Upper lobe of left lung (tissue), 6 donors: ENCODE results near the gene MAP3K2. TPM values are rescaled to one million over a fixed set of nuclear protein-coding genes. Genes with fewer than 3 reads are reported as not detected.

Experiments
- ATAC-seq, 2 donors: fragments of 200-7000 bp; cut with Tn5 transposase; one replicate each; pipeline ENCODE4 v1.9.1; 2022; ENCODE audit warnings: mild to moderate bottlenecking in 2 of 2, moderate library complexity in 2 of 2; ENCODE audit not compliant: low FRiP score in 2 of 2
- DNase-seq, 2 donors: peaks; one replicate each; pipeline ENCODE4 v3.0.0-alpha.2; 2019 to 2020
- H3K27ac ChIP-seq, 4 donors: fragments of 200-600 bp; sonication (generic); one replicate each; pipeline ENCODE4 v1.5.1; 2016 to 2019
- H3K27me3 ChIP-seq, 4 donors: fragments of 200-600 bp; sonication (generic); one replicate each; pipeline ENCODE4 v1.5.1; 2017 to 2019
- H3K36me3 ChIP-seq, 4 donors: fragments of 200-600 bp; sonication (generic); one replicate each; pipeline ENCODE4 v1.5.1; 2016 to 2019
- H3K4me1 ChIP-seq, 4 donors: fragments of 200-600 bp; sonication (generic); one replicate each; pipeline ENCODE4 v1.5.1; 2018 to 2019
- H3K4me3 ChIP-seq, 4 donors: fragments of 200-600 bp; sonication (generic); one replicate each; pipeline ENCODE4 v1.5.1; 2017 to 2019; ENCODE audit warnings: mild to moderate bottlenecking in 2 of 4, moderate library complexity in 1 of 4
- H3K9me3 ChIP-seq, 4 donors: fragments of 200-600 bp; sonication (generic); one replicate each; pipeline ENCODE4 v1.5.1; 2018 to 2019
- EP300 ChIP-seq, 4 donors: sonication (generic); formaldehyde crosslinking; IDR thresholded peaks; one replicate each; pipeline ENCODE4 v1.5.1; 2017; ENCODE audit warnings: antibody characterized with exemption in 4 of 4, control low read depth in 2 of 4
- POLR2A ChIP-seq, 4 donors: fragments of 450-650 bp; IDR thresholded peaks; one replicate each; pipeline ENCODE4 v1.5.1; 2016 to 2017; ENCODE audit warnings: antibody characterized with exemption in 4 of 4, mild to moderate bottlenecking in 2 of 4
- POLR2AphosphoS5 ChIP-seq, 2 donors: sonication (generic); formaldehyde crosslinking; IDR thresholded peaks; one replicate each; pipeline ENCODE4 v1.5.1; 2017; ENCODE audit warnings: antibody characterized with exemption in 2 of 2
- WGBS, 2 donors: methylation state at CpG; one replicate each; pipeline ENCODE4 v1.1.5; 2017 to 2018; 5-methylcytosine and 5-hydroxymethylcytosine counted together
- total RNA-seq, 6 donors: library from RNA; depleted of rRNA in 4 of 6; stranded (reverse); fragments of >200 nt in 4 of 6; gene quantifications; one replicate each; pipeline versions ENCODE4 v1.1.0 to v1.2.1, GENCODE V29; 2016 to 2021
- TF ChIP-seq, protein P1 (sequence below), 6 experiments: fragments of 450-650 bp in 4 of 6; fragments of 200-600 bp in 2 of 6; sonication (generic) in 2 of 6; IDR thresholded peaks; one replicate each; pipeline ENCODE4 v1.5.1; 2016 to 2019; ENCODE audit warnings: antibody characterized with exemption in 6 of 6
- donor health status: DM: no; HTN: no; CAD: no; lungs with moderate emphysema.
- donor health status: DM: no; HTN: yes; CAD: no; lungs with severe emphysema.

Gene MAP3K2
- total RNA-seq, 6 donors from 2014 or later, result 43.0 to 79.2 (median 66.9) TPM

GRCh38 chr2:127427376-127428056, 39.7 kb upstream of the MAP3K2 start:
- DNase-seq, result no peak
- H3K27me3 ChIP-seq, result peaks cover 0 to 15% (median 6%) of the 10 kb centered on the region in 4 donors
- H3K4me1 ChIP-seq, result peaks cover 11 to 15% (median 13%) of the 10 kb centered on the region in 4 donors
- no peak for ATAC-seq
- TF ChIP-seq EP300 (IDR thresholded peaks at IDR 0.05) (no peak), POLR2AphosphoS5 (IDR thresholded peaks at IDR 0.05) (no peak), POLR2A (IDR thresholded peaks at IDR 0.05) (no peak)
- TF ChIP-seq, protein P1, sequence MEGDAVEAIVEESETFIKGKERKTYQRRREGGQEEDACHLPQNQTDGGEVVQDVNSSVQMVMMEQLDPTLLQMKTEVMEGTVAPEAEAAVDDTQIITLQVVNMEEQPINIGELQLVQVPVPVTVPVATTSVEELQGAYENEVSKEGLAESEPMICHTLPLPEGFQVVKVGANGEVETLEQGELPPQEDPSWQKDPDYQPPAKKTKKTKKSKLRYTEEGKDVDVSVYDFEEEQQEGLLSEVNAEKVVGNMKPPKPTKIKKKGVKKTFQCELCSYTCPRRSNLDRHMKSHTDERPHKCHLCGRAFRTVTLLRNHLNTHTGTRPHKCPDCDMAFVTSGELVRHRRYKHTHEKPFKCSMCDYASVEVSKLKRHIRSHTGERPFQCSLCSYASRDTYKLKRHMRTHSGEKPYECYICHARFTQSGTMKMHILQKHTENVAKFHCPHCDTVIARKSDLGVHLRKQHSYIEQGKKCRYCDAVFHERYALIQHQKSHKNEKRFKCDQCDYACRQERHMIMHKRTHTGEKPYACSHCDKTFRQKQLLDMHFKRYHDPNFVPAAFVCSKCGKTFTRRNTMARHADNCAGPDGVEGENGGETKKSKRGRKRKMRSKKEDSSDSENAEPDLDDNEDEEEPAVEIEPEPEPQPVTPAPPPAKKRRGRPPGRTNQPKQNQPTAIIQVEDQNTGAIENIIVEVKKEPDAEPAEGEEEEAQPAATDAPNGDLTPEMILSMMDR (IDR thresholded peaks at IDR 0.05), result no peak
- no peak overlapping the region for H3K27ac ChIP-seq
- no peak overlapping the region for H3K4me3 ChIP-seq
- 78 to 84% methylated on average over 5 to 7 of the region's 7 CpGs for WGBS, 2 donors
- no peaks in the 10 kb centered on the region for H3K36me3 ChIP-seq
- H3K9me3 ChIP-seq, result no peaks in the 10 kb centered on the region

DNA sequence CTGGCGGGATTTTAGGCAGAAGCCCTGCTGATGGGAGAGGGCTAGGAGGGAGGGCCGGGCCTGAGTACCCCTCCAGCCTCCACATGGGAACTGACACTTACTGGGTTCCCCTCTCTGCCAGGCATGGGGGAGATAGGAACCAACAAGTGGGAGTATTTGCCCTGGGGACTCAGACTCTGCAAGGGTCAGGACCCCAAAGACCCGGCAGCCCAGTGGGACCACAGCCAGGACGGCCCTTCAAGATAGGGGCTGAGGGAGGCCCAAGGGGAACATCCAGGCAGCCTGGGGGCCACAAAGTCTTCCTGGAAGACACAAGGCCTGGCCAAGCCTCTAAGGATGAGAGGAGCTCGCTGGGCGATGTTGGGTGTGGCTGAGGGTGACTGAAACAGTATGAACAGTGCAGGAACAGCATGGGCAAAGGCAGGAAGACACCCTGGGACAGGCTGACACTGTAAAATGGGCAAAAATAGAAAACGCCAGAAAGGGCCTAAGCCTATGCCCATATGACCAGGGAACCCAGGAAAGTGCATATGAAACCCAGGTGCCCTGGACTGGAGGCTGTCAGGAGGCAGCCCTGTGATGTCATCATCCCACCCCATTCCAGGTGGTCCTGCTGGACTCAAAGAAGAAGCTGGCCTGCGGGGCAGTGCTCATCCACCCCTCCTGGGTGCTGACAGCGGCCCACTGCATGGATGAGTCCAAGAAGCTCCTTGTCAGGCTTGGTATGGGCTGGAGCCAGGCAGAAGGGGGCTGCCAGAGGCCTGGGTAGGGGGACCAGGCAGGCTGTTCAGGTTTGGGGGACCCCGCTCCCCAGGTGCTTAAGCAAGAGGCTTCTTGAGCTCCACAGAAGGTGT, 39.0 kb upstream of the MAP3K2 start:
- no peaks in the 10 kb centered on the region for H3K36me3 ChIP-seq
- DNase-seq (no peak), ATAC-seq (no peak)
- 91 to 96% methylated on average over 10 of the region's 10 CpGs for WGBS, 2 donors
- peaks cover 0 to 21% (median 8%) of the 10 kb centered on the region in 4 donors for H3K27me3 ChIP-seq
- no peak overlapping the region for H3K4me3 ChIP-seq
- peaks cover 11 to 18% (median 14%) of the 10 kb centered on the region in 4 donors for H3K4me1 ChIP-seq
- TF ChIP-seq POLR2AphosphoS5 (IDR thresholded peaks at IDR 0.05) (no peak), EP300 (IDR thresholded peaks at IDR 0.05) (no peak), POLR2A (IDR thresholded peaks at IDR 0.05) (no peak)
- TF ChIP-seq, protein P1 (IDR thresholded peaks at IDR 0.05), result no peak
- H3K9me3 ChIP-seq, result no peaks in the 10 kb centered on the region
- H3K27ac ChIP-seq, result no peak overlapping the region

GRCh38 chr2:127425540-127426490, 38.0 kb upstream of the MAP3K2 start:
- no peak overlapping the region for H3K4me3 ChIP-seq
- TF ChIP-seq, protein P1 (IDR thresholded peaks at IDR 0.05), result no peak
- TF ChIP-seq POLR2A (IDR thresholded peaks at IDR 0.05) (no peak), POLR2AphosphoS5 (IDR thresholded peaks at IDR 0.05) (no peak), EP300 (IDR thresholded peaks at IDR 0.05) (no peak)
- ATAC-seq (no peak), DNase-seq (no peak)
- H3K9me3 ChIP-seq, result no peaks in the 10 kb centered on the region
- H3K36me3 ChIP-seq, result no peaks in the 10 kb centered on the region
- peaks cover 0 to 21% (median 8%) of the 10 kb centered on the region in 4 donors for H3K27me3 ChIP-seq
- H3K27ac ChIP-seq, result no peak overlapping the region
- peaks cover 11 to 18% (median 14%) of the 10 kb centered on the region in 4 donors for H3K4me1 ChIP-seq
- 88 to 94% methylated on average over 16 of the region's 16 CpGs for WGBS, 2 donors

- H3K9me3 ChIP-seq, result no peaks in the 10 kb centered on the region
- no peak overlapping the region for H3K4me3 ChIP-seq
- peaks cover 11 to 18% (median 14%) of the 10 kb centered on the region in 4 donors for H3K4me1 ChIP-seq
- 75 to 85% methylated on average over 11 to 13 of the region's 13 CpGs for WGBS, 2 donors
- ATAC-seq (no peak), DNase-seq (no peak)
- peaks cover 0 to 21% (median 8%) of the 10 kb centered on the region in 4 donors for H3K27me3 ChIP-seq
- H3K27ac ChIP-seq, result no peak overlapping the region
- no peak for TF ChIP-seq EP300 (IDR thresholded peaks at IDR 0.05)
- TF ChIP-seq, protein P1 (IDR thresholded peaks at IDR 0.05), result no peak
- TF ChIP-seq POLR2AphosphoS5 (IDR thresholded peaks at IDR 0.05), result no peak
- TF ChIP-seq POLR2A (IDR thresholded peaks at IDR 0.05), result no peak
- no peaks in the 10 kb centered on the region for H3K36me3 ChIP-seq
Observed at GRCh38 chr2:127424598-127425520, 37.1 kb upstream of the MAP3K2 start.
